GM12865 (cell line): ENCODE data around the gene KLHL8.

Source experiments
- DNase-seq: peaks from one replicate; pipeline ENCODE4 v3.0.0; 2010; ENCODE audit warnings: low read depth
- H3K4me3 ChIP-seq: 2 replicates; pipeline ENCODE4 v1.5.1; 2011; ENCODE audit warnings: mild to moderate bottlenecking, low read depth, low read length, control low read depth
- CTCF ChIP-seq: IDR thresholded peaks from 2 replicates; pipeline ENCODE4 v1.5.1; 2011; ENCODE audit warnings: low read length, control low read depth, low read depth, inconsistent platforms; ENCODE audit not compliant: insufficient read depth; ENCODE audit errors: missing control alignments

Gene KLHL8

GRCh38 chr4:87128006-87128705 is 92.3 kb downstream of the KLHL8 start:
- no peak for DNase-seq
- no peak overlapping the region for H3K4me3 ChIP-seq
- TF ChIP-seq CTCF = no peak

GRCh38 chr4:87126056-87126455 is 94.4 kb downstream of the KLHL8 start:
- no peak overlapping the region for H3K4me3 ChIP-seq
- no peak for DNase-seq
- no peak for TF ChIP-seq CTCF

- DNase-seq = no peak
- no peak for TF ChIP-seq CTCF
- H3K4me3 ChIP-seq = no peak overlapping the region
Measured at GRCh38 chr4:87122252-87122651, 98.2 kb downstream of the KLHL8 start.

GRCh38 chr4:87121341-87122065 is 98.9 kb downstream of the KLHL8 start:
- TF ChIP-seq CTCF = no peak
- no peak for DNase-seq
- no peak overlapping the region for H3K4me3 ChIP-seq

GRCh38 chr4:87120411-87121162 is 99.8 kb downstream of the KLHL8 start:
- H3K4me3 ChIP-seq = no peak overlapping the region
- no peak for DNase-seq
- TF ChIP-seq CTCF = no peak

- peak; percentile 65 for DNase-seq
- TF ChIP-seq CTCF = no peak
Measured at GRCh38 chr4:87120010-87120409, 100.4 kb downstream of the KLHL8 start.

More at GRCh38 chr4:87120010-87120409, 100.4 kb downstream of the KLHL8 start:
- no peak overlapping the region for H3K4me3 ChIP-seq
